ENCODE data around the gene SKIC3.

- no peak for TF ChIP-seq CTCF (IDR thresholded peaks at IDR 0.05)
- no peak for TF ChIP-seq POLR2A (IDR thresholded peaks at IDR 0.05)
Measured at GRCh38 chr5:95543017-95543705, 11.6 kb downstream of the SKIC3 start.
